ENCODE data around the gene KATNA1.

KATNA1 gene

GRCh38 chr6:149646599-149646998, 1.9 kb downstream of the KATNA1 start:
- Mint-ChIP-seq H3K27me3 (no peaks in the 10 kb centered on the region), H3K4me1 (peaks cover 14% of the 10 kb centered on the region), H3K9me3 (no peaks in the 10 kb centered on the region), H3K36me3 (no peaks in the 10 kb centered on the region), H3K4me3 (no peak overlapping the region), H3K27ac (no peak overlapping the region)
- DNase-seq (ENCODE audit: low spot score in 2 of 2) (no peak), ATAC-seq (ENCODE audit: low read depth) (no peak)

- H3K36me3 Mint-ChIP-seq, result peaks cover 6% of the 10 kb centered on the region
- no peak for DNase-seq (ENCODE audit: low spot score in 2 of 2)
- peaks cover 11% of the 10 kb centered on the region for H3K4me1 Mint-ChIP-seq
- H3K27me3 Mint-ChIP-seq, result no peaks in the 10 kb centered on the region
- H3K27ac Mint-ChIP-seq, result peak overlapping the region; percentile 22
- H3K9me3 Mint-ChIP-seq, result no peaks in the 10 kb centered on the region
- ATAC-seq (ENCODE audit: low read depth), result no peak
- no peak overlapping the region for H3K4me3 Mint-ChIP-seq
Measured at GRCh38 chr6:149642829-149643580, 5.5 kb downstream of the KATNA1 start.

DNA sequence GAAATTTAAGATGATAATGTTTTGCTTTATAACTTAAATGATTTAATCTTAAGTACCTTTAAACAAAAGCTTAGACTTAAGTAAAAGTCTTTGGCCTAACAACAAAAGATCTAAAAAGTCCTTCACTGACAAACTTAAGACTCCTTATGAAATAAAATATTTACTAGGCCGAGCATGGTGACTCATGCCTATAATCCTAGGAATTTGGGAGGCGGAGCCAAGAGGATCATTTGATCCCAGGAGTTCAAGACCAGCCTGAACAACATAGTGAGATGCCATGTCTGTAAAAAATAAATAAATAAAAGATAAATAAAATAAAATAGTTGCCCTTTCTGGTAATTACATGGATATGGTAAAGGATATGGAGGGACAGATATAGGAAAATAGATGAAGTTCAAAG, 12.4 kb downstream of the KATNA1 start:
- no peak overlapping the region for H3K27ac Mint-ChIP-seq
- H3K36me3 Mint-ChIP-seq, result peaks cover 12% of the 10 kb centered on the region
- no peaks in the 10 kb centered on the region for H3K9me3 Mint-ChIP-seq
- no peak overlapping the region for H3K4me3 Mint-ChIP-seq
- H3K27me3 Mint-ChIP-seq, result no peaks in the 10 kb centered on the region
- H3K4me1 Mint-ChIP-seq, result no peaks in the 10 kb centered on the region
- DNase-seq (ENCODE audit: low spot score in 2 of 2) (no peak), ATAC-seq (ENCODE audit: low read depth) (no peak)

DNA sequence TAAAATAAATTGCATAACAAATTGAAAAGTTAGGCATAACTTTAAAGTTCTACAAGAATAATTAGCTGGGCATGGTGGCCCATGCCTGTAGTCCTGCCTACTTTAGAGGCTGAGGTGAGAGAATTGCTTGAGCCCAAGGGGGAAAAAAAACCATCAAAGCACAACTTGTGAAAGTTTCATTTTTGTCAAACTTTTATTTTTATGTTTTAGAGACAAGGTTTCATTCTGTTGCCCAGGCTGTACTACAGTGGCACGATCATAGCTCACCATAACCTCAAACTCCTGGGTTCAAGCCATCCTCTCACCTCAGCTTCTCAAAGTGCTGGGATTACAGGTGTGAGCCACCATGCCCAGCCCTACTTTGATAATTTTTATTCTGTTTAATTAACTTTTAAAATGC, 14.2 kb downstream of the KATNA1 start:
- Mint-ChIP-seq H3K4me3 (no peak overlapping the region), H3K4me1 (peaks cover 1% of the 10 kb centered on the region), H3K27ac (no peak overlapping the region), H3K9me3 (no peaks in the 10 kb centered on the region), H3K36me3 (peaks cover 13% of the 10 kb centered on the region), H3K27me3 (no peaks in the 10 kb centered on the region)
- DNase-seq (ENCODE audit: low spot score in 2 of 2) (no peak), ATAC-seq (ENCODE audit: low read depth) (no peak)

- peak overlapping the region; percentile 88 for H3K27ac Mint-ChIP-seq
- ATAC-seq (ENCODE audit: low read depth) (peak; percentile 88), DNase-seq (ENCODE audit: low spot score in 2 of 2) (no peak)
- H3K27me3 Mint-ChIP-seq, result no peaks in the 10 kb centered on the region
- peak overlapping the region; percentile 22 for H3K4me3 Mint-ChIP-seq
- no peaks in the 10 kb centered on the region for H3K9me3 Mint-ChIP-seq
- peaks cover 11% of the 10 kb centered on the region for H3K4me1 Mint-ChIP-seq
- H3K36me3 Mint-ChIP-seq, result peaks cover 12% of the 10 kb centered on the region
Measured at GRCh38 chr6:149628875-149629510, 19.5 kb downstream of the KATNA1 start.

- no peaks in the 10 kb centered on the region for H3K27me3 Mint-ChIP-seq
- no peaks in the 10 kb centered on the region for H3K9me3 Mint-ChIP-seq
- no peak for DNase-seq (ENCODE audit: low spot score in 2 of 2)
- peaks cover 16% of the 10 kb centered on the region for H3K36me3 Mint-ChIP-seq
- H3K4me1 Mint-ChIP-seq, result peaks cover 11% of the 10 kb centered on the region
- H3K27ac Mint-ChIP-seq, result no peak overlapping the region
- ATAC-seq (ENCODE audit: low read depth), result no peak
- no peak overlapping the region for H3K4me3 Mint-ChIP-seq
Measured at GRCh38 chr6:149627672-149628071, 20.8 kb downstream of the KATNA1 start.

DNA sequence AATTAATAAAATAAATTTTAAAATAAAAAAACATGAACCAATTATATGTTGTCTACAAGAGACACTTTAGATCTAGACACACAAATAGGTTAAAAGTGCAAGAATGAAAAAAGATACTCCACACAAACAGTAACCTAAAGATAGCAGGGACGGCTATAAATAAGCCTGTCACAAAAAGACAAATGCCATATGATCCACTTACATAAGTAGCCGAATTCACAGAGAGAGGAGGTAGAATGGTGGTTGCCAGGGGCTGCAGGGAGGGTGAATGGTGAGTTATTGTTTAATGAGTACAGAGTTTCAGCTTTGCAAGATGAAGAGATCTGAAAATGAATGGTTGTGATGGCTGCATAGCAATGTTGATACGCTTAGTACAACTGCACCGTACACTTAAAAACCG, 32.7 kb downstream of the KATNA1 start:
- Mint-ChIP-seq H3K4me3 (no peak overlapping the region), H3K9me3 (no peaks in the 10 kb centered on the region), H3K36me3 (peaks cover 34% of the 10 kb centered on the region), H3K4me1 (peaks cover 8% of the 10 kb centered on the region), H3K27ac (no peak overlapping the region), H3K27me3 (no peaks in the 10 kb centered on the region)
- no peak for ATAC-seq (ENCODE audit: low read depth)
- no peak for DNase-seq (ENCODE audit: low spot score in 2 of 2)

- H3K9me3 Mint-ChIP-seq, result no peaks in the 10 kb centered on the region
- DNase-seq (ENCODE audit: low spot score in 2 of 2), result no peak
- no peaks in the 10 kb centered on the region for H3K27me3 Mint-ChIP-seq
- peaks cover 34% of the 10 kb centered on the region for H3K36me3 Mint-ChIP-seq
- no peak overlapping the region for H3K27ac Mint-ChIP-seq
- H3K4me3 Mint-ChIP-seq, result no peak overlapping the region
- no peak for ATAC-seq (ENCODE audit: low read depth)
- peaks cover 6% of the 10 kb centered on the region for H3K4me1 Mint-ChIP-seq
Measured at GRCh38 chr6:149614337-149614736, 34.2 kb downstream of the KATNA1 start.

- Mint-ChIP-seq H3K9me3 (no peaks in the 10 kb centered on the region), H3K4me3 (no peak overlapping the region), H3K36me3 (peaks cover 14% of the 10 kb centered on the region), H3K27me3 (no peaks in the 10 kb centered on the region), H3K27ac (no peak overlapping the region), H3K4me1 (peaks cover 6% of the 10 kb centered on the region)
- ATAC-seq (ENCODE audit: low read depth), result peak; percentile 67
- no peak for DNase-seq (ENCODE audit: low spot score in 2 of 2)
Measured at GRCh38 chr6:149608381-149608982, 40.0 kb downstream of the KATNA1 start.

DNA sequence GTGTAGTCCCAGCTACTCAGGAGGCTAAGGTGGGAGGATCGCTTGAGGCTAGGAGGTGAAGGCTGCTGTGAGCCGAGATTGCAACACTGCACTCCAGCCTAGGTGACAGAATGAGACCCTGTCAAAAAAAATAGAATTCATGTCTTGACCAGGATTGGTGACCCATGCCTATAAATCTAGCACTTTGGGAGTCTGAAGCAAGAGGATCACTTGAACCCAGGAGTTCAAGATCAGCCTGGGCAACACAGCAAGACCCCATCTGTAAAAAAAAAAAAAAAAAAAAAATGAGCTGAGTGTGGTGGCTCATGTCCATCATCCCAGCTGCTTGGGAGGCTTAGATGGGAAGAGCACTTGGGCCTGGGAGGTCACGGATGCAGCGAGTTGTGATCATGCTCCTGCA, 48.0 kb downstream of the KATNA1 start:
- ATAC-seq (ENCODE audit: low read depth) (no peak), DNase-seq (ENCODE audit: low spot score in 2 of 2) (no peak)
- no peaks in the 10 kb centered on the region for H3K27me3 Mint-ChIP-seq
- H3K4me1 Mint-ChIP-seq, result no peaks in the 10 kb centered on the region
- H3K27ac Mint-ChIP-seq, result no peak overlapping the region
- peaks cover 16% of the 10 kb centered on the region for H3K36me3 Mint-ChIP-seq
- H3K4me3 Mint-ChIP-seq, result no peak overlapping the region
- H3K9me3 Mint-ChIP-seq, result no peaks in the 10 kb centered on the region

GRCh38 chr6:149593408-149593807, 55.1 kb downstream of the KATNA1 start:
- no peak overlapping the region for H3K4me3 Mint-ChIP-seq
- H3K27me3 Mint-ChIP-seq, result no peaks in the 10 kb centered on the region
- ATAC-seq (ENCODE audit: low read depth), result no peak
- H3K27ac Mint-ChIP-seq, result no peak overlapping the region
- no peak for DNase-seq (ENCODE audit: low spot score in 2 of 2)
- no peaks in the 10 kb centered on the region for H3K9me3 Mint-ChIP-seq
- no peaks in the 10 kb centered on the region for H3K4me1 Mint-ChIP-seq
- peaks cover 22% of the 10 kb centered on the region for H3K36me3 Mint-ChIP-seq

DNA sequence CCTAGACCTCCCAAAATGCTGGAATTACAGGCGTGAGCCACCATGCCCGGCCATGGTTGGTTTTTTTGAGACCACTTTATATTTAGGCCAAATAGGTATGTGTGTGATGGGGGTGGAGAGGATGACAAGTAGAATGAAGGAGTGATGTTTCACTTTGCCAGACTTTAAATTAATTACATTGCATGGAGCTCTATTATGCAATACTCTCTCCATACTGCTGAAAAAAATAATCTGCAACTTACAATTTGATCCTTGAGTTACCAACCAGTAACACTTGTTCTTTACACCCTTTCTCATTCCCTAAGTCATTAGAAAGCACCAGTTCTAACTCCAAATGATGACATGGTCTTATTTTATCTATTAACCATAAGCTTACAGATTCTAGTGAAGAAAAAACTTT, 55.5 kb downstream of the KATNA1 start:
- Mint-ChIP-seq H3K4me1 (no peaks in the 10 kb centered on the region), H3K36me3 (peaks cover 21% of the 10 kb centered on the region), H3K27me3 (no peaks in the 10 kb centered on the region), H3K4me3 (no peak overlapping the region), H3K27ac (no peak overlapping the region), H3K9me3 (no peaks in the 10 kb centered on the region)
- ATAC-seq (ENCODE audit: low read depth), result no peak
- no peak for DNase-seq (ENCODE audit: low spot score in 2 of 2)

DNA sequence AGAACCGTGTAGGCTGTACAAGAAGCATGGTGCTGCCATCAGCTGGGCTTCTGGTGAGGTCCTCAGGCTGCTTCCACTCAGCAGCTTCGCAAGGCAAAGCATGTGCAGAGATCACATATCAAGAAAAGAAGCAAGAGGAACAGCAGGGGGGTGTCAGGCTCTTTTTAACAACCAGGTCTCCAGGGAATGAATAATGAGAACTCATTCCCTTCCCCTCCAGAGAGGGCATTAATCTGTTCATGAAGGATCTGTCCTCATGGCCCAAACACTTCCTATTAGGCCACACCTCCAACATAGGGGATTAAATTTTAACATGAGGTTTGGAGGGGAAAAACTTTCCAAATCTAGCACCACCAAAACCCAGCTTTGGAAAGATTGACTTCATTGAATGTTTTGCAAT, 62.4 kb downstream of the KATNA1 start:
- Mint-ChIP-seq H3K9me3 (no peaks in the 10 kb centered on the region), H3K27me3 (no peaks in the 10 kb centered on the region), H3K36me3 (peaks cover 19% of the 10 kb centered on the region), H3K4me1 (peaks cover 2% of the 10 kb centered on the region), H3K4me3 (no peak overlapping the region), H3K27ac (peak overlapping the region; percentile 35)
- no peak for ATAC-seq (ENCODE audit: low read depth)
- no peak for DNase-seq (ENCODE audit: low spot score in 2 of 2)

- Mint-ChIP-seq H3K9me3 (no peaks in the 10 kb centered on the region), H3K27ac (peak overlapping the region; percentile 9), H3K27me3 (no peaks in the 10 kb centered on the region), H3K36me3 (peaks cover 26% of the 10 kb centered on the region), H3K4me3 (no peak overlapping the region), H3K4me1 (peaks cover 4% of the 10 kb centered on the region)
- ATAC-seq (ENCODE audit: low read depth) (no peak), DNase-seq (ENCODE audit: low spot score in 2 of 2) (no peak)
Measured at GRCh38 chr6:149581349-149581748, 67.2 kb downstream of the KATNA1 start.

All from memory B cell (primary cell).